Kidney capillary endothelial cell (primary cell): ENCODE measurements around the gene OBSL1.
A peak's percentile ranks its signal among the peaks of the same experiment; 100 is the strongest.

ENCODE experiments used
- DNase-seq: peaks from one replicate; pipeline ENCODE4 v3.0.0-alpha.2; 2018; ENCODE audit warnings: low spot score

OBSL1 gene

DNA sequence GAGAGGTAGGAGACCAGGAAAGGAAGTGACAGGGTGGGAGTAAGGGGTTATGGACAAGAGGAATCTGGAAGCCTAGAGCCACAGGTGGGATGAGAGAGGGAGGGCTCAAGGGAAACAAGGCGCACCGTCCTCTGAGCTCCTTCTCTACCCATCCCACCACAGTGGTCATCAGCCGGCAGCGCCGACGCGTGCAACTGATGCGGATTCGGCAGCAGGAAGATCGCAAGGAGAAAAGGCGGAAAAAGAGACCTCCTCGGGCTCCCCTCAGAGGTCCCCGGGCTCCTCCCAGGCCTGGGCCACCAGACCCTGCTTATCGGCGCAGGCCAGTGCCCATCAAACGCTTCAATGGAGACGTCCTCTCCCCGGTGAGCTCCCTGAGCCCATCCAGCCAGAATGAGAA is 22.3 kb downstream of the OBSL1 start:
- no peak for DNase-seq

DNA sequence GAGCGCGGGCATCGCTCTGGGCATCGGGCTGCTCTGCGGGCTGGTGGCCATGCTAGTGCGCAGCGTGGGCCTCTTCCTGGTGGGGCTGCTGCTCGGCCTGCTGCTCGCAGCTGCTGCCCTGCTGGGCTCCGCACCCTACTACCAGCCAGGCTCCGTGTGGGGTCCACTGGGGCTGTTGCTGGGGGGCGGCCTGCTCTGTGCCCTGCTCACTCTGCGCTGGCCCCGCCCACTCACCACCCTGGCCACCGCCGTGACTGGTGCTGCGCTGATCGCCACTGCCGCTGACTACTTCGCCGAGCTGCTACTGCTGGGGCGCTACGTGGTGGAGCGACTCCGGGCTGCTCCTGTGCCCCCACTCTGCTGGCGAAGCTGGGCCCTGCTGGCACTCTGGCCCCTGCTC is 23.7 kb downstream of the OBSL1 start:
- DNase-seq, result no peak

DNA sequence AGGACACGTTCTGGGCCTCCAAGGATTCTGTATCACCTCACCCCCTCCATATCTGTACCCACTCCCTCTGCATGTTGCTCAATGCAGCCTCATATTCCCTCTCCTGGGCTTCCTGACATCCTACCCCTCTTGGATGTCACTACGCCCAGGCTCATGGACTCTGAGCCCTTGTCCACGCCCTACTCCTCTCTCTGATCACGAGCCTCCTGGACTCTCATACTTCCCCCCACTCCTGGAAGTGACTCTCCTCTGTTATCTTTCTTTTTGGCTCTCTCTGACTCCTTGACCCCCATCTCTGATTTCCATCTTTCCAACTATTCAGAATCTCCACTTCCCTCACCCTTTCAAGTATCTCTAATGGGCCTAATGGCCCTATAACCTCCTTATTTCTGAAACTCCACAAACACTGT is 25.4 kb downstream of the OBSL1 start:
- DNase-seq, result no peak

DNA sequence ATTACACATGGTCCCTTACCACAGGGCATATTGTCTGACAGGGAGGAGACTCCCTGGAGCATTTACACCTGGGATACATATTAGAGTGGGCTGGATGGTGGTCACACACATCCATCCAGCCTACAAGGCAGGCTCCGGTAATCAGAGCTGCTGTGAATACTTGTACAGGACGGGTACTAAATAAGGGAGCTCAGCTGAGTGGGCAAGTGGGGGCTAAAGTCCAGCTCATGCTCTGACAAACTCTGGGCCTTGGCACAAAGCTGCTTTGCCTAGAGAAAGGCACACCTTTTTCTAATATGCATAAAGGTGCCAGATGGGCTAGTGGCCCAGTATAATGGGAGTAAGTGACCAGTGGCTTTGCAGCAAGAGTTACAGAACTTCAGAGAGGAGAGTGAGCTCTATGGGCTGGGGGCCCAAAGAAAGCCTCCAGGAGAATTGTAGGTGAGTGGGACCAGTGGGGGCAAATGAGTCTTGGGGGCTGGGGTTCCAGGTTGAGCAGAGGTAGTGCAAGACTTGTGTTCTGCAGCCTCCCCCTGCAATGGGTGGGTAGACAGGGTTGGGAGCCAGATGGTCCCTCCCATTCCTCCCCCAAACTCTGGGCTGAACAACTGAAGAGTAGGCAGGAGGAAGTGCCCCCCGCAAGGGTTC is 25.9 kb downstream of the OBSL1 start:
- DNase-seq, result no peak

- no peak for DNase-seq
Measured at GRCh38 chr2:219544567-219544966, 26.8 kb downstream of the OBSL1 start.

DNA sequence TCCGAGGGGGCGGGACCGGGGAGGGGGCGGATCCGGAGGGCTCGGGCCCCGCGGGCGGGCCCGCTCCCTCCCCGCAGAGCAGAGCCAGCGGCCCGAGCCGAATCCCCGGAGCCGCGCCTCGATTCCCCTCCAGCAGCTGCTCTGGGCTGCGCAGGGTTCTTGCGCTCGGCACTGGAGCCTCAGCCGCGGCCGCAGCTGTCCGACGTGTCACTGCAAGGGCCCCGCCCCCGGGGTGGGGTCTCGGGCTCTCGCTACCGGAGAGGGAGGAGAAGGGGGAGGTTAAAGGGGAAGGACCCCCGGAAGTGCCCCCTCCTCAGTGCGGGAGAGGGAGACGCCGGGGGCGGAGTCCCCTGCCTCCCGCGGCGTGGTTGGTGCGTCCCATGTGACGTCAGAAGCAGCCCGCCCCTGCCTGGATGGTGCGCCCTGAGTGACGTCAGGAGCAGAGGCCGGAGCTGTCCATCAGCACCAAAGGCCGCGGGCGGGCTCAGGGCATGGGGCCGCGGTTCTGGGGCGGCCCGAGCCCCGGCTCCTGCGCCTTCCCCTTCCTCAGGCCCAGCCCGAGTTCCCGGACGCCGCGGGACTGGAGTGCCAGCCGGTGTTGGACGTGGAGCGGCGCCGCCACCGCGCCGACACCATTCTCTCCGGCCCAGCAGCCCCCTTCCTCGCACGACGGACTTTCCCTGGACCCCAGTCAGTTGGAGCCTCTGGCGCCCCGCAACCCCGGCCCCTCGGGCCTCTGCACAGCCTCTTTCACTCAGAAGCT is 27.6 kb downstream of the OBSL1 start, which contains the start of the genes CHPF and TMEM198:
CHPF (minus strand) TSS at position 214 of the 763 bp plus-strand sequence. CDS start 271 bp downstream, outside the sequence.
TMEM198 (plus strand) TSS at position 433 of the 763 bp plus-strand sequence. CDS start 700 bp downstream, outside the sequence.
- DNase-seq, result peak; percentile 67

DNA sequence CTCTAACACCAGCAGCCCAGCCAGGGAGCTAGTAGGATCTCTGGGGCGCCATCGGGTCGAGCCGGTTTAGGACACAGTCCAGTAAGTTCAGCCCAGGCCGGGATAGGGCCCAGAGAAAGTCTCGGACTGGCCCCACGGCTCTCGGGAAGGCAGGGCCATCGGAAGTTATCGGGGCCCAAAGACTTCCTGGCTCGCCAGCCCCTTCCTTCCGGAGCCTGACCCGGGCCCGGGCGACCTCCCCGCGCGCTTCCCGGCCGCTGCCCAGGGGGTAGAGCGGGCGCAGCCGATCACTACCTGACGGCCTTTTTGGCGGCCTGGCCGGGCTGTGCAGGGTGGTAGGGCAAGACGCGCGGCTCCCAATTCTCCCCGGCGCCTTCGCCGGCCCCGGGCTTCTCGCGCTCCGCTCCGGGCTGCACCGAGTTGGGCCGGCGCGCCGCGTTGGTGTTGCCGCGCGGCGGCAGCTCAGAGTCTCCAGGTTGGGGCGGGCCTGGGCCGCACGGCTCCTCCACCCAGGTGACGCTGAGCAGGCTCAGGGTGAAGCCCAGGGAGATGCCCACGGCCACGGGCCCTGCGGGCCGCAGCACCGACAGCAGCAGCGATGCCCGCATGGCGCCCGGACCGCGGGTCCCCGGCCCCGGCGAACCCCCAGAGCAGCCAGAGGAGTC is 28.3 kb downstream of the OBSL1 start:
- no peak for DNase-seq

DNA sequence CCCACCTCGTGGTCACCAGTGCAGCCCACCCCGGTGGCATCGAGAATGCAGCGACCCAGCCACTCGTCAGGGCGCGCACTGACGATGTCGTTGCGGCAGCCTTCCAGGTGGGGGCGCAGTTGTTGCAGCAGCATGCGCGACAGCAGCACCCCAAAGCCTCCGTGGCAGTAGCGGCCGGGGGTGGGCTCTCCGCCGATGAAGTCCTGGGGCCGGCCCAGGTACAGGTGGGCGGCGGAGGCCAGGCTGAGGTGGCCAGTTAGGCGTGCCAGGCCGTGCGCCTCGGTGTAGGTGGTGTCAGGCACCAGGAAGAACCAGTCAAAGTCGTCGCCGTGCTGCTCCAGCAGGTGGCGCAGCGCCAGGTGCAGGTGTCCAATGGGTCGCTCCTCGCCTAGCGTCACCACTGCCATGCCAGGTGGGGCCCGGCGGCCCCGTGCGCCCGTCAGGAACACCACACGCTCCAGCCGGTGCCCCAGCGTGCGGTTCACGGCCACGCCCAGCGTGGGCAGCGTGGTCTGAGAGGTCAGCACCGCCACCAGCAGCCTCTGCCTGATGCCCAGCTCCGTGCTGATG is 29.6 kb downstream of the OBSL1 start:
- DNase-seq, result peak; percentile 52

GRCh38 chr2:219540784-219541504 is 30.4 kb downstream of the OBSL1 start:
- DNase-seq, result no peak

DNA sequence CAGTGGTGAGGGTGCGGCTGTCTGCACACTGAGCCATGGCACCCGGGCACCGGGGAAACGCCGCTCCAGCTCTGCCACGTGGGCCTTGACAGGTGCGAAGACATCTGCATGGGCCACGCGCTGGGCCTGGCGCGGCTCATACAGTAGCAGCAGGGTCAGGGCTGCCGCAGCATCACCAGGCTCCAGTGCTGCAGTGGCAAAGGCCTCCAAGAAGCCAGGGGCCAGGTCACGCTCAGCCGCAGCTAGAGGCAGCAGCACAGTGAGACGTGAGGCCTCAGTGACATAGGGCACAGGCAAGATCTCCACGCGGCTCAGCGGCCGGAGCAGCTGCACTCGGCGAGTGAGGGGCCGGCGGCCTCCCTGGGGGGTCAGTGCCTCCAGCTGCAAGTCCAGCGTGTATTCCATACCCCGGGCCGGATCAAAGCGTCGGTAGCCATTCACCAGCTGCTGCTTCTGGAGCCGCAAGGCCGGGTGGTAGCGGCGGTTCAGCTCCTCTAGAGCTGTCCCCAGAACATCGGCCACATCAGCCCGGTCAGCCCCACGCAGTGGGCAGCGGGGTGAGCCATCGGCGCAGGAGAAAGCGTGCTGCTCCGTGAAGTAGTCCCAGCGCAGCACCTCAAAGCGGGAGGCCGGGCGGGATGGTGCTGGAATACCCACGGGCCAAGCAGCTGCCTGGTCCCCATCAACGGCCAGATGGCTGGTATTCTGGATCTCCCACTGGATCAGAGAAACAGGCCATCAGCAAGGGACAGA is 31.2 kb downstream of the OBSL1 start:
- no peak for DNase-seq

- DNase-seq, result no peak
Measured at GRCh38 chr2:219538956-219539788, 32.2 kb downstream of the OBSL1 start.

- DNase-seq, result no peak
Measured at GRCh38 chr2:219538504-219538951, 32.8 kb downstream of the OBSL1 start.

GRCh38 chr2:219537657-219538488 is 33.5 kb downstream of the OBSL1 start:
- no peak for DNase-seq

DNA sequence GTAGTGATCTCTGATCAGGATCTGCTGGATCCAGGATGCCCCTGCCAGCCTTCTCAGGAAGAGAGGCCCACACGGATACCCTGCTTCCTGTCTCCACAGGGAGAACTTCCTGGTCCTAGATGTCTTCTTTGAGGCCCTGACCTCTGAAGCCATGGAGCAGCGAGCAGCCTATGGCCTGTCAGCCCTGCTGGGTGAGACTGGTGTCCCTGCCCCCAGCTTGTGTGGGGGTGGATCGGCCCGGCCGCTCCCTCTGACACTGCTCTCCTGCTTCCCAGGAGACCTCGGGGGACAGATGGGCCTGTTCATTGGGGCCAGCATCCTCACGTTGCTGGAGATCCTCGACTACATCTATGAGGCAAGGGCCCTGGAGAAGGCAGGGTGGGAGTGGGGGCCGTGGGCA is 34.4 kb downstream of the OBSL1 start:
- no peak for DNase-seq

- no peak for DNase-seq
Measured at GRCh38 chr2:219536425-219536824, 34.9 kb downstream of the OBSL1 start.

GRCh38 chr2:219533930-219534661 is 37.2 kb downstream of the OBSL1 start:
- no peak for DNase-seq

DNA sequence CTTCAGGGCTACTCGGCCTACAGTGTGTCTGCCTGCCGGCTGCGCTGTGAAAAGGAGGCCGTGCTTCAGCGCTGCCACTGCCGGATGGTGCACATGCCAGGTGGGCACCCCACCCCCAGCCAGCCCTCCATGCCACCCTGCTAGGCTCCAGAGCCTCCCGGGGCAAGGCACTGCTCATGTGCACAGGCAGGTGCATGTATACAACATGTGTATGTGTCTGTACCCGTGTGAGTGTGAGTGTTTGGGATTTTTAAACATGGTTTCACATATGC is 39.0 kb downstream of the OBSL1 start:
- no peak for DNase-seq

- no peak for DNase-seq
Measured at GRCh38 chr2:219531639-219532377, 39.5 kb downstream of the OBSL1 start.
